CD4-positive, alpha-beta T cell treated with Interleukin-2 at 100 ng/mL for 4 hours (primary cell): Measurements from ENCODE around the gene GALNT10.

Experiments
- DNase-seq: peaks from one replicate; pipeline ENCODE4 v3.0.0-alpha.2; 2020; ENCODE audit warnings: low spot score

Gene GALNT10

GRCh38 chr5:154179846-154180710, 10.5 kb upstream of the GALNT10 start:
- DNase-seq: peak; percentile 67

- DNase-seq: no peak
Observed at GRCh38 chr5:154181161-154181560, 9.4 kb upstream of the GALNT10 start.

GRCh38 chr5:154189256-154189818, 1.2 kb upstream of the GALNT10 start:
- no peak for DNase-seq

GRCh38 chr5:154189819-154190594, 526 bp upstream of the GALNT10 start:
- peak; percentile 86 for DNase-seq

- DNase-seq: peak; percentile 27
Observed at GRCh38 chr5:154191467-154192261, 1.1 kb downstream of the GALNT10 start.

- no peak for DNase-seq
Observed at GRCh38 chr5:154193283-154193682, 2.8 kb downstream of the GALNT10 start.

GRCh38 chr5:154193701-154194121, 3.2 kb downstream of the GALNT10 start:
- no peak for DNase-seq

GRCh38 chr5:154194345-154195329, 4.1 kb downstream of the GALNT10 start:
- DNase-seq: no peak

- no peak for DNase-seq
Observed at GRCh38 chr5:154196281-154196680, 5.7 kb downstream of the GALNT10 start.

GRCh38 chr5:154196955-154197652, 6.6 kb downstream of the GALNT10 start:
- peak; percentile 16 for DNase-seq

- DNase-seq: peak; percentile 86
Observed at GRCh38 chr5:154197801-154198491, 7.4 kb downstream of the GALNT10 start.

GRCh38 chr5:154198611-154199230, 8.2 kb downstream of the GALNT10 start:
- DNase-seq: no peak

GRCh38 chr5:154199263-154199662, 8.7 kb downstream of the GALNT10 start:
- DNase-seq: no peak

GRCh38 chr5:154199671-154200220, 9.2 kb downstream of the GALNT10 start:
- DNase-seq: no peak

- no peak for DNase-seq
Observed at GRCh38 chr5:154200221-154200620, 9.7 kb downstream of the GALNT10 start.

GRCh38 chr5:154201108-154201769, 10.7 kb downstream of the GALNT10 start:
- no peak for DNase-seq

- peak; percentile 67 for DNase-seq
Observed at GRCh38 chr5:154202379-154203260, 12.1 kb downstream of the GALNT10 start.
